Activated B cell treated with CpG ODN at 0.5 μM for 24 hours (primary cell): ENCODE results near the gene SCFD2. TPM values are rescaled to one million over a fixed set of nuclear protein-coding genes. Genes with fewer than 3 reads are reported as not detected.
A peak's percentile ranks its signal among the peaks of the same experiment; 100 is the strongest.

Experiments
- ATAC-seq: fragments of 200-7000 bp; cut with Tn5 transposase; one replicate; pipeline ENCODE4 v1.10.0; 2021; ENCODE audit warnings: low read depth, mild to moderate bottlenecking, moderate library complexity
- CTCF ChIA-PET: fragments of 350-600 bp; sonication (Branson Sonifier 250); formaldehyde crosslinking; loops from one replicate; lab custom pipeline; 2021; ENCODE audit warnings: antibody characterized with exemption; lab: Charles Lee
- POLR2A ChIA-PET: fragments of 350-600 bp; sonication (Branson Sonifier 250); formaldehyde crosslinking; loops from one replicate; lab custom pipeline; 2021; ENCODE audit warnings: antibody characterized with exemption; lab: Charles Lee
- DNase-seq: peaks from one replicate; pipeline ENCODE4 v3.0.0; 2022
- H3K27ac Mint-ChIP-seq: one replicate; pipeline ENCODE4 v1.8.0; 2020; ENCODE audit warnings: mixed read lengths
- H3K27me3 Mint-ChIP-seq: one replicate; pipeline ENCODE4 v1.8.0; 2021; ENCODE audit warnings: mixed read lengths
- H3K36me3 Mint-ChIP-seq: one replicate; pipeline ENCODE4 v1.8.0; 2021; ENCODE audit warnings: low read depth, mixed read lengths
- H3K4me1 Mint-ChIP-seq: one replicate; pipeline ENCODE4 v1.8.0; 2021; ENCODE audit warnings: mixed read lengths
- H3K4me3 Mint-ChIP-seq: one replicate; pipeline ENCODE4 v1.8.0; 2020; ENCODE audit warnings: mild to moderate bottlenecking, mixed read lengths
- H3K9me3 Mint-ChIP-seq: one replicate; pipeline ENCODE4 v1.8.0; 2020; ENCODE audit warnings: mixed read lengths
- intact Hi-C: fragments of 100-400 bp; cut with micrococcal nuclease; formaldehyde crosslinking; loops from one replicate; pipeline ENCODE4 v1.15.1; 2024
- total RNA-seq: library from RNA; stranded (reverse); gene quantifications from 2 replicates; pipeline ENCODE4 v1.2.3, GENCODE V29; 2022
- TF ChIP-seq, protein P1 (sequence below): fragments of 200-600 bp; IDR thresholded peaks from one replicate; pipeline ENCODE4 v1.8.0; 2022; ENCODE audit warnings: antibody characterized with exemption, mild to moderate bottlenecking

SCFD2 gene
- total RNA-seq, 1 donor from 2014 or later = 46.6 TPM

DNA sequence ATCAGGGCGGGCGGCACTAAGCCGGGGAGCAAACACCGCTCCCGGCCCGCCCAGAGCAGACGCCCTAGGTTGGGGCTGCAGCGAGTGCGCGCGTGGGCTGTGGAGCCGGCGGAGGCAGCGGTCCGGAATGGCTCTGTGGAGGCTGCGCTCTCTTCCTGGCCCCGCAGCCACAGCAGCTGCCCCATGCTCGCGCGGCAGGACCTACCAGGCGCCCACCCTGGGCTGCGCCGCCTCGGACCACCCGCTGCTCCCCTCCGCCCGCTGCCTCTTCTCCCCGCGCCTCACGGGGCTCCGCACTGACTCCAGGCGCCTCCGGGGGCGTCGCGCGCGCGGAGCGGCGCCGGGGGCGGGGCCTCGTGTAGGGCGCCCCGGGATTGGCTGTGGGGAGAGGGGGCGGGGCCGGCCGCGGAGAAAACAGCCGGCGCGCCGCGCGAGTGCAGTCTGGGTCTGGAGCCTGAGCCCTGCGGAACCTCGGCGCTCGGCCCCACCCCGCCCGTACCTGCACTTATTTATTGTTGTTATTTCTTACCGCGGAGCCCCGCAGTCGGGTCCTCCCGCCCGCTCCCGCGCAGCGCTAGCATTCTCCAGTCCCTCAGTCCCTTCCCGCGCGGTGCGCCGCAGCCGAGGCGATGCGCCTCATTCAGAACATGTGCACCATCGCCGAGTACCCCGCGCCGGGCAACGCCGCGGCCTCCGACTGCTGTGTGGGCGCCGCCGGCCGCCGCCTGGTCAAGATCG, 503.8 kb downstream of the SCFD2 start, which contains the start of gene RASL11B:
RASL11B (plus strand) TSS at position 439 of the 738 bp plus-strand sequence; CDS start at position 630, 191 bp downstream.
- ATAC-seq (peak; percentile 99), DNase-seq (peak; percentile 91)
- Mint-ChIP-seq H3K4me3 (peak within 1 kb of the TSS; percentile 82), H3K27ac (no peak within 1 kb of the TSS), H3K9me3 (peaks cover 6% of the 10 kb centered on the region), H3K27me3 (peaks cover 38% of the 10 kb centered on the region), H3K36me3 (no peaks in the 10 kb centered on the region), H3K4me1 (peaks cover 16% of the 10 kb centered on the region)
- ChIA-PET POLR2A (no interaction called here), CTCF (no interaction called here)
- intact Hi-C loops = loop anchor here (1.0 to 10.0 kb wide), 9 partner anchors 139 to 1203 kb away; partner anchors contain the start of genes CHIC2, DCUN1D4, SCFD2 and SGCB
- TF ChIP-seq, protein P1, sequence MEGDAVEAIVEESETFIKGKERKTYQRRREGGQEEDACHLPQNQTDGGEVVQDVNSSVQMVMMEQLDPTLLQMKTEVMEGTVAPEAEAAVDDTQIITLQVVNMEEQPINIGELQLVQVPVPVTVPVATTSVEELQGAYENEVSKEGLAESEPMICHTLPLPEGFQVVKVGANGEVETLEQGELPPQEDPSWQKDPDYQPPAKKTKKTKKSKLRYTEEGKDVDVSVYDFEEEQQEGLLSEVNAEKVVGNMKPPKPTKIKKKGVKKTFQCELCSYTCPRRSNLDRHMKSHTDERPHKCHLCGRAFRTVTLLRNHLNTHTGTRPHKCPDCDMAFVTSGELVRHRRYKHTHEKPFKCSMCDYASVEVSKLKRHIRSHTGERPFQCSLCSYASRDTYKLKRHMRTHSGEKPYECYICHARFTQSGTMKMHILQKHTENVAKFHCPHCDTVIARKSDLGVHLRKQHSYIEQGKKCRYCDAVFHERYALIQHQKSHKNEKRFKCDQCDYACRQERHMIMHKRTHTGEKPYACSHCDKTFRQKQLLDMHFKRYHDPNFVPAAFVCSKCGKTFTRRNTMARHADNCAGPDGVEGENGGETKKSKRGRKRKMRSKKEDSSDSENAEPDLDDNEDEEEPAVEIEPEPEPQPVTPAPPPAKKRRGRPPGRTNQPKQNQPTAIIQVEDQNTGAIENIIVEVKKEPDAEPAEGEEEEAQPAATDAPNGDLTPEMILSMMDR = no peak

DNA sequence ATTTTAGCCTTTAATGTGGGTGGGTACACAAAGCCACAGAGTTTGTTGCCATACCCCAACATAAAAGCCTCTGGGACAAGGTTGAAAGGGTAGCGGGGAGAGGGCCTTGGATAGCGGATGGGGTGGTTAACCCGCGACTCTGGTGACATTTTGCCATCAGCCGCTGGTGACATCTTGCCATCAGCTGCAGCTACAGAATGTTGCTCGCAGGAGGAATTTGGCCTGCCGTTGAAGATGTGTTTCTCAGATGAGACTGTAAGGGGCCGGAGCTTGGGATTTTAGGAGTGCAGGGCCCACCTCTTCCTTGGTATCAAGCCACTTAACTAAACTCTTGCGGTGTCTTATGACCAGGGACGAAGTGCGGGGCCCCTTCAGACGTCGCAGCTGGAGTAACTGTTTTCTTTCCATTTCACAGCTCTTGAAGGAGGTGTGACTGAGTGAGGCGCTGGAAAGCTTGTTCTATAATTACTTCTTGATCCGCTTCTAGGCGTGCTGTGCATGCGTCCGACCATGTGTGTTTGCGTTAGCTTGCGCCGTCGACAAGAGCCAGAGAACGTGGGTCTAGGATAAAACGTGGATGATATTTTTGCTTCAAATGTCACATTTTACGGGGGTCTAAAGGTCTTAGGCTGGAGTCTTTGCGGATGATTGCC, 504.6 kb downstream of the SCFD2 start:
- Mint-ChIP-seq H3K9me3 (peaks cover 6% of the 10 kb centered on the region), H3K4me3 (peak overlapping the region; percentile 82), H3K4me1 (peaks cover 16% of the 10 kb centered on the region), H3K36me3 (no peaks in the 10 kb centered on the region), H3K27ac (no peak overlapping the region), H3K27me3 (peaks cover 41% of the 10 kb centered on the region)
- intact Hi-C loops = loop anchor here (5.0 to 10.0 kb wide), 6 partner anchors 219 to 1204 kb away; partner anchors contain the start of genes CHIC2, DCUN1D4, SCFD2 and SGCB
- ChIA-PET CTCF (interaction anchor here (0.7 kb wide), 1 partner anchor 50 kb away, joined by 3 read pairs; no protein-coding TSS in a partner anchor), POLR2A (no interaction called here)
- TF ChIP-seq, protein P1 = no peak
- ATAC-seq (no peak), DNase-seq (no peak)

DNA sequence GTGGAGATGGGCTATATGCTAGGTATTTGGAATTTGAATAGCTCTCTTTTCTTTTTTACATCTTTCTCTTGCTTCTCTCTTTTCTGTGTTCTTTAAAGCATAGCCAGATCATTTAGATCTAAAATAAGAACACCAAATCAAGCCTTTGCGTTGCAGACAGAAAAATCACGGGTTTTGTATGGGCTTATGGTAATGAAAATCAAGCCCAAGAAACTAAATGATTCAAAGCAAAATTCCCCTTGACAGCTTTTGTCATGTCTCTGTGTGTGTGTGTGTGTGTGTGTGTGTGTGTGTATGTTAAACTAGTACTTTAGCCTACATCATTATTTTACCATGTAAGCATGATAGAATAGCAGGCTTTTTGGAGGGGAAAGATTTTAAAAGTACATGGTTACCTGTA, 505.5 kb downstream of the SCFD2 start:
- Mint-ChIP-seq H3K4me3 (no peak overlapping the region), H3K9me3 (peaks cover 6% of the 10 kb centered on the region), H3K27me3 (peaks cover 43% of the 10 kb centered on the region), H3K36me3 (no peaks in the 10 kb centered on the region), H3K27ac (no peak overlapping the region), H3K4me1 (peaks cover 16% of the 10 kb centered on the region)
- no peak for DNase-seq
- intact Hi-C loops = loop anchor here (5.0 to 10.0 kb wide), 6 partner anchors 218 to 1204 kb away; partner anchors contain the start of genes CHIC2, DCUN1D4, SCFD2 and SGCB
- TF ChIP-seq, protein P1 = no peak
- no peak for ATAC-seq
- ChIA-PET POLR2A (no interaction called here), CTCF (no interaction called here)

DNA sequence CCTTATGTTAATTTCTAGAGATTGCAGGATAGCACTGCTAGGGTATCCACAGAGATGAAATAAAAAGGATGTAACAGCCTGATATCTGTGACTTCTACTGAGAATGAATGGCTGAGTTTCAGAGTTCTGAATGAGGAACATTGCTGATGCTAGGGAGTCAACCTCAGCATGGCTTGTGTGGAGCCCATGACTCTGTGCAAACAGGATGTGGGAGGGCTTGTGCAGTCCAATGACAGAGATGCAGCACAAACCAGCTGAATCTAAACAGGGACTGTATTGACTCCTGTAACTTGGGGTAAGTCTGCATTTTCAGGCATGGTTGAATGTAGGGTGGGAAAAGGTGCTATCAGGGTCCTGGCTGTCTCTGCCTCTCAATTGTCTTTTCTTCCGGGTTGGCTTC, 509.1 kb downstream of the SCFD2 start:
- Mint-ChIP-seq H3K9me3 (peaks cover 6% of the 10 kb centered on the region), H3K27me3 (peaks cover 34% of the 10 kb centered on the region), H3K4me3 (no peak overlapping the region), H3K27ac (no peak overlapping the region), H3K36me3 (no peaks in the 10 kb centered on the region), H3K4me1 (peaks cover 10% of the 10 kb centered on the region)
- DNase-seq (no peak), ATAC-seq (no peak)
- ChIA-PET POLR2A (no interaction called here), CTCF (no interaction called here)
- intact Hi-C loops = no loop called here
- TF ChIP-seq, protein P1 = no peak

DNA sequence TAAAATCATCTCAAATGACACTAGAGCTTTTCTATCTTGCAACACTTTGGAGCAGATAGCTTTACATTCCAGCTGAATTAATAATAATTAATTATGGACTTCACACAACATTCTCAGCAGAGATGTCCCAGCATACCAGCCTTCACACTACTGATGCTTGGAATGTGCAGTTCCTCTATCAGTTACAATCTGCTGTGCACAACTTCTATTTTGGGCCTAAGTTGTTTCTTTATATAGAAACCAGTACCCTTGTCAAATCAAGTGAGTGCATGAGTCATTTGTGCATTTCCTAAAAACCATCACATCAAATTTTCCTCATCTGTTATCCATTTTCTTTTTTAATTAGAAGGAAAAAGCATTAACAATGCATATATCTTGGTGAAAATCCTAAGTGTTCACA, 512.5 kb downstream of the SCFD2 start:
- Mint-ChIP-seq H3K27me3 (peaks cover 15% of the 10 kb centered on the region), H3K27ac (no peak overlapping the region), H3K9me3 (peaks cover 6% of the 10 kb centered on the region), H3K4me1 (no peaks in the 10 kb centered on the region), H3K36me3 (no peaks in the 10 kb centered on the region), H3K4me3 (no peak overlapping the region)
- ATAC-seq (no peak), DNase-seq (no peak)
- intact Hi-C loops = no loop called here
- ChIA-PET CTCF (no interaction called here), POLR2A (no interaction called here)
- TF ChIP-seq, protein P1 = no peak
